Measurements from ENCODE around the gene CDH22.

Gene CDH22, protein sequence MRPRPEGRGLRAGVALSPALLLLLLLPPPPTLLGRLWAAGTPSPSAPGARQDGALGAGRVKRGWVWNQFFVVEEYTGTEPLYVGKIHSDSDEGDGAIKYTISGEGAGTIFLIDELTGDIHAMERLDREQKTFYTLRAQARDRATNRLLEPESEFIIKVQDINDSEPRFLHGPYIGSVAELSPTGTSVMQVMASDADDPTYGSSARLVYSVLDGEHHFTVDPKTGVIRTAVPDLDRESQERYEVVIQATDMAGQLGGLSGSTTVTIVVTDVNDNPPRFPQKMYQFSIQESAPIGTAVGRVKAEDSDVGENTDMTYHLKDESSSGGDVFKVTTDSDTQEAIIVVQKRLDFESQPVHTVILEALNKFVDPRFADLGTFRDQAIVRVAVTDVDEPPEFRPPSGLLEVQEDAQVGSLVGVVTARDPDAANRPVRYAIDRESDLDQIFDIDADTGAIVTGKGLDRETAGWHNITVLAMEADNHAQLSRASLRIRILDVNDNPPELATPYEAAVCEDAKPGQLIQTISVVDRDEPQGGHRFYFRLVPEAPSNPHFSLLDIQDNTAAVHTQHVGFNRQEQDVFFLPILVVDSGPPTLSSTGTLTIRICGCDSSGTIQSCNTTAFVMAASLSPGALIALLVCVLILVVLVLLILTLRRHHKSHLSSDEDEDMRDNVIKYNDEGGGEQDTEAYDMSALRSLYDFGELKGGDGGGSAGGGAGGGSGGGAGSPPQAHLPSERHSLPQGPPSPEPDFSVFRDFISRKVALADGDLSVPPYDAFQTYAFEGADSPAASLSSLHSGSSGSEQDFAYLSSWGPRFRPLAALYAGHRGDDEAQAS
- 0 to 2.0 (median 0) reads per million in 17 experiments for total RNA-seq

DNA sequence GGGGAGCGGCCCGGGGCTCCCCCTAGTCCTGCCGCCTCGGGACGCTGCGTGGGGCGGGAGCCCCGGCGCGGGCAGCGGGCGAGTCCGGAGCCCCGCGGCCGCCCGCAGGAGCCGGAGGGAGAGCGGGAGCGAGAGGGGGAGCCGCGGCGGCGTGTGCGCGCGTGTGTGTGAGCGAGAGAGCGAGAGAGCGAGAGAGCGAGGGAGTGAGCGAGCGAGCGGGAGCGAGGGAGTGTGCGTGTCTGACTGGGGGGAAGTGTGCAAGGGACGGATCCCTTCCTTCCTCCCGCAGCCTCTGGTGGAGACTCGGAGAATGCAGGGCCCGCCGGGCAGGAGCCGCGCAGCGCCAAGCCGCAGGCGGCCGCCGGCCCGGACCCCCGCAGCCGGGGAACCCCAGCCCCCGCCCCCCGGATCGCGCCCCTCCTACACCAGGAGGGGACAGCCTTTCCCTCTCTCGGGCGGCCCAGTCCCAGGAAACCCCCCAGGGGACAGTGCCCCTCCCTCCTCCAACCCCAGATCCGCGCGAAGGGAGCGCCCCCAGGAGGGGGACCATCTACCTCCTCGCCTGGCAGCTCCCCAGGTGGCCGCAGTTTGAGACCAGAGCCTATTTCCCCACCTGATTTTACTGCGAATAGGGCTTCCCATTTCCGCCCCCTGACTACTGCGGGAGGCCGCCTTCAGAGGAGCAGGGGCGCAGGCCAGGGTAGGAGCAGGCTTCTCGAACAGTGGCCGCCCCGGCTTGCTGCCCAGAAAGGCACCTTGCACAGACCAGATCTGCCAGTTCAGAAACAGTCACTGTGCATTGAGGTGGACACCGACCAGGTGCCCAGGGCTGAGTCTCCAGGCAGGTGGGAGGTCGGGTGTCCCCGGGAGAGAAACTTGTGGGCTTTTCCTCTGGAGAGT is at the start of gene CDH22:
Gene CDH22, minus strand, starts transcription at position 241 of the 900 bp plus-strand sequence. CDS start 57,204 bp downstream, outside the sequence.
- DNase-seq, result peak; percentile 35 to 78 (median 70)

DNA sequence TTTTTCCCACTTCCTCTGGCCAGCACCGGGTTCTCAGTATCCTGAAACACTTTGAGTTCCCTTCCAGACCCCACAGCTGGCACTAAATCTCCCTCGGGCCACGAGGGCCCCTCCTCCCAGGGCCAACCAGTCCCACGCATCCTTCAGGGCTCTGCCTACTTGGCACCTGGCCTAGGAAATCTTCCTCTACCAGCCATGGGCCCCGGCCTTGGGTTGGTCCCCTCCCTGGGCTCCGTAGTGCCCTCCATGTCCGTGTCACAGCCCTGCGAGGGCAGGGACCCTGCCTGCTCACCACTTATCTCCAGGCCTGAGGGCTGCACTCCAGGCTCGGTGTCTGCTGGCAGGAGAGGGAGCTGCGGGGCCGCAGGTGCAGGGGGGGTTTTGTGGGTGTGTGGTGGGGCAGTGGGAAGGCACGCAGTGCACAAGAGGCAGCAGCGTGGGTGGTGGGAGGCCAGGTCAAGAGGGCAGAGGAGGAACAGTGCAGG is 48.8 kb upstream of the CDH22 start:
- DNase-seq, result peak in 3 of 4 experiments; percentile 44 to 55 (median 52)

DNA sequence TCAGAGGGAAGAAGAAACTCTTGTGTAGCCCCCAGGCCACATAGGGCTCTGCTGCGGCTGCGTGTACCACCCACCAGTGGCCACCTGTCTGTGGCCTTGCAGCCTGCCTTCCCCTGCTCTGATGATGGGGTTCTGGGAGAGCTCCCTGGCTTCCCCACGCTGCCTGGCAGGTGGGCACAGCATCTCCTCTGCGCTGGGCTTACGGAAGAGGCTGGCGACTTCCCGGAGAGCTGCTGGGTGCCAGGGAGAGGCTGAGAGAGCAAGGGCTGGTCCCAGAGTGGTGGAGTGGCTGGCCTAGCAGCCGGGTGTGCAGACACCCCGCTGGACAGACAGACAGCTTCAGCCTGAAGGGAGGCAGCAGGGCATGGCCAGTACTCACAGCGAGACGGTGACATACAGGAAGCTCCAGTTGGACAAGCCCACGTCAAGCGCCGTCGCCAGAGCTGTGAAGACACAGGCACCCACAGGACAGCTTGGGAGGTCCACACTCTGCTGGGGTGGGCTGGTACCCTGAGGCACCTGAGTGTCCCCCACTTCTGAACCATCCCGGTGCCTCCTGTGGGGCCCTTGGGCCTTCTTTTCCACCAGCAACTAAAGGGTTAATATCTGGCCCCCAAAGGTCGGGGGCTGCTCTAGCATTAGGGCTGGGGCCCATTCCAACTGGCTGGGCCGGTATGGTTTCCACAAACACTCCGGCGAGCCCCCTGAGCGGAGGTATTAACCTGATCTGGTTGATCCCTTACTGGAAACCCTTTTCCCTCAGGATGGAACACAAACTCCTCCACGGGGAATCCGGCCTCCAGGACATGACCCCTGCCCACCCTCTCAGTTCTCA is 48.1 kb upstream of the CDH22 start:
- DNase-seq, result no peak

DNA sequence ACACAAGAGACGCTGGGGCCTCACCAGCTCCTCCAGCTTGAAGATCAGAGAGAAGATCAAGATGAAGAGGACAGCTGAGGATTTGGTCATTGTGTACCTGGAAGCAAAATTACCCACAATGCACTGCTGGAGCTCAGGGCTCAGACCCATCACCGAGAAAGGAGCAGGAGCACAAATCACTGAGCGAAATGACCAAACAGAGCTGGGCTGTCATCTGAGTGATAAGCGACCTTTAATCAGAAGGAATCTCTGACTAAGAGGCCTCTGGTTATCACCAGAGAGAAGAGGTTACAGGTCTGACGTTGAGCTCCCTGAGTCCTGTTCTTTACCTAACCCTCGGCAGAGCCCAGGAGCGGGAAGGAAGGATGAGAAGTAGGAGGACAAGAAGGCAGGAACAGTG is 47.5 kb upstream of the CDH22 start:
- DNase-seq, result no peak

- no peak for DNase-seq
Observed at GRCh38 chr20:46354920-46355654, 46.8 kb upstream of the CDH22 start.

GRCh38 chr20:46354207-46354555 is 45.9 kb upstream of the CDH22 start:
- DNase-seq, result no peak

GRCh38 chr20:46353500-46354206 is 45.4 kb upstream of the CDH22 start:
- no peak for DNase-seq

DNA sequence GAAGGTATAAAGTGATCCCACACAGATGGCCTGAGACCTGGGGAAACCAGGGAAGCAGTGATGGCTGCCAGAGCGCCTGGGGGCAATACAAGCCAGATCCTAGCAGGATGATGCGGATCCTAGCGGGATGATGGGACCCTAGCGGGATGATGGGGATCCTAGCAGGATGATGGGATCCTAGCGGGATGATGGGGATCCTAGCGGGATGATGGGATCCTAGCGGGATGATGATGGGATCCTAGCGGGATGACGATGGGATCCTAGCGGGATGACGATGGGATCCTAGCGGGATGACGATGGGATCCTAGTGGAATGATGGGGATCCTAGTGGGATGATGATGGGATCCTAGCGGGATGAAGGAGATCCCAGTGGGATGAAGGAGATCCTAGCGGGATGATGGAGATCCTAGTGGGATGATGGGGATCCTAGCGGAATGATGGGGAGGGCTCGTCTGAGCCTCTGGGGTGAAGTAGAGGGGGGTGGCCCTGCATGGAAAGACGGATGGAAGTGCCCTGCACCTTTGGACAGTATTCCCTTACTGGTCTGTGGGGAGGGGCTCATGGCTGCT is 44.2 kb upstream of the CDH22 start:
- no peak for DNase-seq

DNA sequence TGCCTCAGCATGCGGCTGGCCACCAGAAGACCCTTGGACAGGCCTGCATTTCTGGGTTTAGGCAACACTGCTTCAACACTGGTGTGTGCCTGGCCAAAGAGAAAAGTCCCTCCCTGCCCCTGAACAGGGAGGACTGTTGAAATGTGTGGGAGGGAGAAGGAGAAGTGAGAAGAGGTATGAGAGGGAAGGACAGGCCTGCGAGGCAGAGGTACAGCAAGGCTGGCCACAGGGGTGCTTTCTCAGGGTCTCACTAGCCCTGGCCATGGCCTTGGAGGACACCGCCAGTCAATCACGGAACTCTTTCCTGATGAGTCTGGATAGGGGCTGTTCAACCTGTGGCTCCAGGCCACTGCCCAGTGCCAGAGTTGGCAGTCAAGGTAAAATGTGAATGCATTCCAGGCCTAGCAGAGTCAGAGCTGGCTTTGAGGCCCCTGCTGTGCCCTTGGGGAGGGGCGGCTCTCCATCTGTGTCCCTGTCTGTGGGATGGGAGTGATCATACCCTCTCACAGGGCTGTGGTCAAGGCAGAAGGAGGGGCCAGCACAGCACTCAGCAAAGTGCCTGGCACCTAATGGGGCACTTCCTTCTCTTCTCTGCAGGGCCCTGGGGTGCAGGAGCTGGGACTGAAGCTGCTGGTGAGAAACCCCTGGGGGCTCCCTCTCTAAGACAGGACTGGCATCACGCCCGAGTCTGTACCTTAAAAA is 43.2 kb upstream of the CDH22 start:
- DNase-seq, result peak in 3 of 4 experiments; percentile 38 to 49 (median 48)

DNA sequence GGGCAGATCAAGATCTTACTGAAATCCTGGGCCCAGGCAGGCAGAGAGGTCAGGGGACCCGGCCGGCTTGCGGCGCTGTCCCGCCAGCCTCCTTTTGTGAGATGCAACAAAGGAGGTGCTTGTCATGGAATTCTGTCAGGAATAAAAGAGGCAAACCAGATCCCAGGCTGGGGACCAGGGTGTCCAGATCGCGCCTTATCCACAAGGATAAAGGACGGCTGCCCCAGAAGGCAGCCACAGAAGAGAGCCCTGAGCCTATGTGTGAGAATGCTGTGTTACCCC is 42.6 kb upstream of the CDH22 start:
- DNase-seq, result no peak

DNA sequence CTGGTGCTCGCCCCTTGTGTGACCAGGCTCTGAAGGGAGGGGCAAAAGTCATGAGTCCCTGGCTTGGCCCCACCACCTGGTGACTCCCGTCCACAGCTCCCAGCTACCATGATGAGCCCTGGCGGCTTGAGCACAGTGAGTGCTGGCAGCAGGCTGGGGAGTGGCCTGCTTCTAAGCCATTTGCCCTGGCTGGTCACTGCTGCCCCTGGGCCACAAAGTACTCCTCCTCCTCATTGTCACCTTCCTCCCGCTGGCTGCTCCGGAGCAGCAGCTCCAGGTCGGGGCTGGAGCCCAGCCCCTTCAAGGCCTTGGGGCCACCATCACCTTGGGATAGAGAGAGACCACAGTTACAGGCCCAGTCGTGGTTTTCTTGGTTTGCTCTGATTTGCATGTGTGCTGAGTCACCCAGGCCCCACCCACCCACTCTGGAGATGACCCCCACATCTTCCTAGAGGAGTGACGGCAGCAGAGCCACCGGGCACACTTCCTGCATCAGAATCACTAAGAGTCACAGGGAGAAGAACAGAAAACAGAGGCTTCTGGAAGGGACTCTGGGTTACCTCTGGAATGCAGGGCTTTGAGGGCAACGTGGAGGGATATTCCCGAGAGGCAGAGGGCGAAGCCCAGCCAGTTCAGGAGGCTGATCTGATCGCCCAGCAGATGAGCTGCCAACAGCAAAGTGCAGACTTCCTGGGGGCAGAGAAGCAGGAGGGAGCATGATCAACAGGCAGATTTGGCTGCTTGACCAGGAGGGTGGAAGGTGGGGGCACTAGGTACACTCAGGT is 42.1 kb upstream of the CDH22 start:
- DNase-seq, result peak; percentile 68 to 86 (median 75)

GRCh38 chr20:46349742-46350056 is 41.4 kb upstream of the CDH22 start:
- DNase-seq, result no peak

DNA sequence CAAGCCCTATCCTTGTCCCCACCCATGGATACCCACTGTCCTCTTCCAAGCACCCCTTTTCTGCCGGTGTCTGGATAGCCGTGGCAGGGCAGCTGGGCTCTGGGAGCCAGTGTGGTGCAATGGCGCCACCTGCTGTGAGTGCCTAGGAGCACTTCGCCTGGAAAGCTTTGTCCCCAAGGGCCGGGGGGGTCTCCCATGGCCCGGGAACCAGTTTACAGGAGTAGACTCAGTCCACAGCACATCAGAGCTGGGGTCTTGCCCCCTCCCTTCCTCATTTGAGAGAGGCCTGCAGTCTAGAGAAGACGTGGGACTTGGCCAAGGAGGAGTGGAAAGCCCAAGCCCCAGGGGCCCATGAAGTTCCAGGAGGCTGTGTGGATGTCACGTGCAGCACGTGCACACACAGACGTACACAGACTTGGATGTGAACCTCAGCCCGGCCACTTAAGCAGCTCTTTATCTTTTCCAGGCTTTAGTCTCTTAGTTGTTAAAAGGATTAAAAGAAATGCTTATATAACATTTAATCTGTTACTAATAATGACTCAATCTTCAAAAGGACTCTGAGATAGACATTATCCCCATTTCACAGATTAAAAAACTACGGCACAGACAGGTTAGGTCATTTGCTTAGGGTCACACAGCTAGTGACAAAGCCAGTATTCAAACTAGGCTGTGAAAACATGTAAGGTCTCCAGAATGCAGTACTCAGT is 40.9 kb upstream of the CDH22 start:
- peak; percentile 61 to 84 (median 71) for DNase-seq

- DNase-seq, result no peak
Observed at GRCh38 chr20:46347841-46348803, 39.8 kb upstream of the CDH22 start.

GRCh38 chr20:46346770-46347169 is 38.5 kb upstream of the CDH22 start:
- DNase-seq, result no peak

- DNase-seq, result no peak
Observed at GRCh38 chr20:46344488-46345162, 36.3 kb upstream of the CDH22 start.
